BLaER1 treated with 17β-estradiol and CSF1 and Interleukin-3, amounts not matched to agents 10 nM and 100 nM (cell line): ENCODE measurements around the gene MIPOL1.
"Not testable (repeated sequence)": the region's sequence is repeated elsewhere in the genome, so short reads cannot be mapped to it uniquely, and the experiment has no call there.

Experiments
- H3K27ac ChIP-seq, 11 experiments: shearing (Covaris generic); formaldehyde crosslinking; 2 replicates each; pipeline ENCODE4 v1.8.1; 2022
- H3K27me3 ChIP-seq, 11 experiments: shearing (Covaris generic); formaldehyde crosslinking; 2 replicates each; pipeline ENCODE4 v1.8.1; 2022
- H3K36me3 ChIP-seq, 11 experiments: shearing (Covaris generic); formaldehyde crosslinking; 2 replicates each; pipeline ENCODE4 v1.8.1; 2022
- H3K4me1 ChIP-seq, 10 experiments: shearing (Covaris generic); formaldehyde crosslinking; 2 replicates each; pipeline ENCODE4 v1.8.1; 2022
- H3K4me2 ChIP-seq, 11 experiments: shearing (Covaris generic); formaldehyde crosslinking; 2 replicates each; pipeline ENCODE4 v1.8.1; 2022
- H3K4me3 ChIP-seq, 10 experiments: shearing (Covaris generic); formaldehyde crosslinking; 2 replicates each; pipeline ENCODE4 v1.8.1; 2022
- H3K9ac ChIP-seq, 11 experiments: shearing (Covaris generic); formaldehyde crosslinking; 2 replicates each; pipeline ENCODE4 v1.8.1; 2022
- H3K9me3 ChIP-seq, 11 experiments: shearing (Covaris generic); formaldehyde crosslinking; replicated peaks in 1 of 11; 2 replicates each; pipeline ENCODE4 v1.8.1; 2022
- H4K20me1 ChIP-seq, 11 experiments: shearing (Covaris generic); formaldehyde crosslinking; 2 replicates each; pipeline ENCODE4 v1.8.1; 2022
- Cebpa-rat ChIP-seq, 11 experiments: shearing (Covaris generic); IDR thresholded peaks; 2 replicates each; pipeline ENCODE4 v1.8.1; 2022

MIPOL1 gene

GRCh38 chr14:37551119-37551518 is 353.4 kb downstream of the MIPOL1 start:
- peaks cover 0 to 8% (median 0%) of the 10 kb centered on the region in 10 experiments; a peak in 3 of 20 replicates for H3K4me1 ChIP-seq
- no peak overlapping the region for H3K9ac ChIP-seq
- H4K20me1 ChIP-seq, result no peaks in the 10 kb centered on the region
- peaks cover 0 to 11% (median 0%) of the 10 kb centered on the region in 11 experiments; a peak in 2 of 22 replicates for H3K27me3 ChIP-seq
- no peak overlapping the region for H3K27ac ChIP-seq
- no peak overlapping the region for H3K4me3 ChIP-seq
- no peak for TF ChIP-seq Cebpa-rat (IDR thresholded peaks at IDR 0.05)
- H3K9me3 ChIP-seq, result peaks cover 17 to 27% (median 24%) of the 10 kb centered on the region in 11 experiments
- no peaks in the 10 kb centered on the region for H3K36me3 ChIP-seq
- no peak overlapping the region for H3K4me2 ChIP-seq

GRCh38 chr14:37553935-37554550 is 356.3 kb downstream of the MIPOL1 start:
- Histone ChIP-seq H3K4me3 (no peak overlapping the region), H3K4me2 (no peak overlapping the region; a peak in 2 of 22 replicates), H3K36me3 (no peaks in the 10 kb centered on the region), H3K4me1 (peaks cover 0 to 8% (median 0%) of the 10 kb centered on the region in 10 experiments; a peak in 3 of 20 replicates), H3K9me3 (peaks cover 29 to 46% (median 39%) of the 10 kb centered on the region in 11 experiments), H3K9ac (no peak overlapping the region), H3K27ac (no peak overlapping the region), H4K20me1 (no peaks in the 10 kb centered on the region), H3K27me3 (peaks cover 0 to 21% (median 0%) of the 10 kb centered on the region in 11 experiments; a peak in 1 of 22 replicates)
- no peak for TF ChIP-seq Cebpa-rat (IDR thresholded peaks at IDR 0.05)

- H3K36me3 ChIP-seq, H3K4me1 ChIP-seq, H3K4me3 ChIP-seq, H3K27ac ChIP-seq, H3K4me2 ChIP-seq, H4K20me1 ChIP-seq, H3K9ac ChIP-seq: not testable (repeated sequence)
- H3K9me3 ChIP-seq, result peaks cover 29 to 46% (median 39%) of the 10 kb centered on the region in 11 experiments
- H3K27me3 ChIP-seq, result peaks cover 0 to 21% (median 0%) of the 10 kb centered on the region in 11 experiments; a peak in 1 of 22 replicates
These were observed 357.9 kb downstream of the MIPOL1 start for GRCh38 chr14:37555596-37555995.

GRCh38 chr14:37558740-37559139 is 361.0 kb downstream of the MIPOL1 start:
- peaks cover 0 to 5% (median 0%) of the 10 kb centered on the region in 10 experiments; a peak in 3 of 20 replicates for H3K4me1 ChIP-seq
- H3K27me3 ChIP-seq, result peaks cover 0 to 14% (median 0%) of the 10 kb centered on the region in 11 experiments; a peak in 1 of 22 replicates
- peaks cover 19 to 30% (median 24%) of the 10 kb centered on the region in 11 experiments for H3K9me3 ChIP-seq
- H3K36me3 ChIP-seq, result no peaks in the 10 kb centered on the region
- H4K20me1 ChIP-seq, result no peaks in the 10 kb centered on the region
- H3K4me2 ChIP-seq, result no peak overlapping the region
- H3K4me3 ChIP-seq, result no peak overlapping the region
- TF ChIP-seq Cebpa-rat (IDR thresholded peaks at IDR 0.05), result no peak
- no peak overlapping the region for H3K27ac ChIP-seq
- H3K9ac ChIP-seq, result no peak overlapping the region

GRCh38 chr14:37559386-37559785 is 361.6 kb downstream of the MIPOL1 start:
- H3K4me1 ChIP-seq, result no peaks in the 10 kb centered on the region
- peaks cover 0 to 9% (median 0%) of the 10 kb centered on the region in 11 experiments; a peak in 1 of 22 replicates for H3K27me3 ChIP-seq
- no peak overlapping the region for H3K4me3 ChIP-seq
- no peak overlapping the region for H3K4me2 ChIP-seq
- no peak overlapping the region for H3K27ac ChIP-seq
- TF ChIP-seq Cebpa-rat (IDR thresholded peaks at IDR 0.05), result no peak
- no peaks in the 10 kb centered on the region for H4K20me1 ChIP-seq
- H3K9me3 ChIP-seq, result peaks cover 17 to 24% (median 20%) of the 10 kb centered on the region in 11 experiments
- no peak overlapping the region for H3K9ac ChIP-seq
- no peaks in the 10 kb centered on the region for H3K36me3 ChIP-seq

GRCh38 chr14:37563189-37563588 is 365.5 kb downstream of the MIPOL1 start:
- no peaks in the 10 kb centered on the region for H4K20me1 ChIP-seq
- no peaks in the 10 kb centered on the region for H3K4me1 ChIP-seq
- no peaks in the 10 kb centered on the region for H3K36me3 ChIP-seq
- H3K4me3 ChIP-seq, result no peak overlapping the region
- no peaks in the 10 kb centered on the region for H3K27me3 ChIP-seq
- no peak overlapping the region for H3K9ac ChIP-seq
- H3K4me2 ChIP-seq, result no peak overlapping the region
- no peak for TF ChIP-seq Cebpa-rat (IDR thresholded peaks at IDR 0.05)
- no peaks in the 10 kb centered on the region for H3K9me3 ChIP-seq
- H3K27ac ChIP-seq, result no peak overlapping the region

- no peaks in the 10 kb centered on the region for H4K20me1 ChIP-seq
- H3K9ac ChIP-seq, result no peak overlapping the region
- H3K4me3 ChIP-seq, result no peak overlapping the region
These were observed 367.8 kb downstream of the MIPOL1 start for GRCh38 chr14:37565550-37565949.

GRCh38 chr14:37566811-37567371 is 369.2 kb downstream of the MIPOL1 start:
- Histone ChIP-seq H3K4me2 (no peak overlapping the region), H3K4me3 (no peak overlapping the region), H4K20me1 (no peaks in the 10 kb centered on the region), H3K9ac (no peak overlapping the region), H3K27me3 (no peaks in the 10 kb centered on the region), H3K9me3 (no peaks in the 10 kb centered on the region), H3K36me3 (no peaks in the 10 kb centered on the region), H3K27ac (no peak overlapping the region), H3K4me1 (no peaks in the 10 kb centered on the region)
- no peak for TF ChIP-seq Cebpa-rat (IDR thresholded peaks at IDR 0.05)

More at GRCh38 chr14:37565550-37565949, 367.8 kb downstream of the MIPOL1 start:
- Histone ChIP-seq H3K36me3 (no peaks in the 10 kb centered on the region), H3K27ac (no peak overlapping the region), H3K9me3 (no peaks in the 10 kb centered on the region), H3K4me2 (no peak overlapping the region), H3K27me3 (no peaks in the 10 kb centered on the region), H3K4me1 (no peaks in the 10 kb centered on the region)
- TF ChIP-seq Cebpa-rat (IDR thresholded peaks at IDR 0.05), result no peak

- H3K9ac ChIP-seq, result no peak overlapping the region
- no peaks in the 10 kb centered on the region for H3K4me1 ChIP-seq
- no peaks in the 10 kb centered on the region for H4K20me1 ChIP-seq
- no peak overlapping the region for H3K4me3 ChIP-seq
- H3K4me2 ChIP-seq, result no peak overlapping the region
- H3K36me3 ChIP-seq, result no peaks in the 10 kb centered on the region
- no peak overlapping the region for H3K27ac ChIP-seq
- no peak for TF ChIP-seq Cebpa-rat (IDR thresholded peaks at IDR 0.05)
- no peaks in the 10 kb centered on the region for H3K27me3 ChIP-seq
- H3K9me3 ChIP-seq, result no peaks in the 10 kb centered on the region
These were observed 372.0 kb downstream of the MIPOL1 start for GRCh38 chr14:37569729-37570128.

- Histone ChIP-seq H3K4me1 (no peaks in the 10 kb centered on the region), H3K9me3 (no peaks in the 10 kb centered on the region), H4K20me1 (no peaks in the 10 kb centered on the region), H3K27me3 (no peaks in the 10 kb centered on the region), H3K4me2 (no peak overlapping the region), H3K27ac (no peak overlapping the region), H3K4me3 (no peak overlapping the region), H3K9ac (no peak overlapping the region), H3K36me3 (no peaks in the 10 kb centered on the region)
- TF ChIP-seq Cebpa-rat (IDR thresholded peaks at IDR 0.05), result no peak
These were observed 373.7 kb downstream of the MIPOL1 start for GRCh38 chr14:37571391-37571790.
